Anterior cingulate cortex (tissue), 58 donors: ENCODE measurements around the gene AARS1.
"Not testable (repeated sequence)": the region's sequence is repeated elsewhere in the genome, so short reads cannot be mapped to it uniquely, and the experiment has no call there.

ENCODE experiments used
- DNase-seq, 58 donors: peaks; one replicate each; lab custom pipeline; 2025; lab: John Stamatoyannopoulos, UW

AARS1 gene

GRCh38 chr16:70226024-70226423 is 63.3 kb downstream of the AARS1 start:
- DNase-seq: not testable (repeated sequence)

- not testable (repeated sequence) for DNase-seq
These were observed 63.9 kb downstream of the AARS1 start for GRCh38 chr16:70225430-70225829.

GRCh38 chr16:70224645-70225044 is 64.7 kb downstream of the AARS1 start:
- DNase-seq: not testable (repeated sequence)

- DNase-seq: not testable (repeated sequence)
These were observed 65.3 kb downstream of the AARS1 start for GRCh38 chr16:70223971-70224513.

- DNase-seq: not testable (repeated sequence)
These were observed 66.1 kb downstream of the AARS1 start for GRCh38 chr16:70223216-70223615.

GRCh38 chr16:70222574-70222973 is 66.7 kb downstream of the AARS1 start:
- not testable (repeated sequence) for DNase-seq

GRCh38 chr16:70218586-70218985 is 70.7 kb downstream of the AARS1 start:
- DNase-seq: not testable (repeated sequence)

GRCh38 chr16:70206382-70206781 is 82.9 kb downstream of the AARS1 start:
- DNase-seq: not testable (repeated sequence)

- DNase-seq: not testable (repeated sequence)
These were observed 84.5 kb downstream of the AARS1 start for GRCh38 chr16:70204668-70205405.

GRCh38 chr16:70204010-70204409 is 85.3 kb downstream of the AARS1 start:
- DNase-seq: not testable (repeated sequence)

- DNase-seq: not testable (repeated sequence)
These were observed 85.8 kb downstream of the AARS1 start for GRCh38 chr16:70203508-70203907.
